GM23248 (cell line): Measurements from ENCODE around the gene RARB. TPM values are rescaled to one million over a fixed set of nuclear protein-coding genes. Genes with fewer than 3 reads are reported as not detected.

ENCODE experiments used
- DNase-seq: peaks from one replicate; pipeline ENCODE4 v3.0.0-alpha.2; 2015
- H2AFZ ChIP-seq: fragments of 200-600 bp; sonication (generic); 2 replicates; pipeline ENCODE4 v1.6.1; 2016; ENCODE audit warnings: antibody characterized with exemption
- H3F3A ChIP-seq: fragments of 200-600 bp; sonication (generic); 2 replicates; pipeline ENCODE4 v1.6.1; 2016; ENCODE audit warnings: mild to moderate bottlenecking, antibody characterized with exemption, mixed run types; ENCODE audit not compliant: insufficient read depth
- H3K27ac ChIP-seq: fragments of 200-600 bp; sonication (generic); 2 replicates; pipeline ENCODE4 v1.5.1; 2016; ENCODE audit warnings: mild to moderate bottlenecking
- H3K27me3 ChIP-seq: fragments of 200-600 bp; sonication (generic); replicated peaks from 2 replicates; pipeline ENCODE4 v1.6.1; 2016; ENCODE audit warnings: mild to moderate bottlenecking; ENCODE audit not compliant: insufficient read depth
- H3K36me3 ChIP-seq: fragments of 200-600 bp; sonication (generic); 2 replicates; pipeline ENCODE4 v1.6.1; 2016; ENCODE audit warnings: low read depth, mild to moderate bottlenecking
- H3K4me1 ChIP-seq: fragments of 200-600 bp; sonication (generic); 2 replicates; pipeline ENCODE4 v1.6.1; 2016; ENCODE audit warnings: mild to moderate bottlenecking; ENCODE audit not compliant: insufficient read depth
- H3K4me2 ChIP-seq: fragments of 200-600 bp; sonication (generic); one replicate; pipeline ENCODE4 v1.6.1; 2016; ENCODE audit warnings: mild to moderate bottlenecking; ENCODE audit not compliant: unreplicated experiment
- H3K4me3 ChIP-seq: fragments of 200-600 bp; sonication (generic); 2 replicates; pipeline ENCODE4 v1.5.1; 2016; ENCODE audit warnings: mild to moderate bottlenecking
- H3K79me2 ChIP-seq: fragments of 200-600 bp; sonication (generic); 2 replicates; pipeline ENCODE4 v1.6.1; 2016; ENCODE audit warnings: mild to moderate bottlenecking; ENCODE audit not compliant: insufficient read depth
- H3K9ac ChIP-seq: fragments of 200-600 bp; sonication (generic); 2 replicates; pipeline ENCODE4 v1.6.1; 2016; ENCODE audit warnings: mild to moderate bottlenecking
- H3K9me2 ChIP-seq: fragments of 200-600 bp; sonication (generic); 2 replicates; pipeline ENCODE4 v1.6.1; 2016; ENCODE audit warnings: mixed run types, mild to moderate bottlenecking, moderate library complexity; ENCODE audit not compliant: insufficient read depth
- H3K9me3 ChIP-seq: fragments of 200-600 bp; sonication (generic); one replicate; pipeline ENCODE4 v1.6.1; 2017; ENCODE audit warnings: low read depth
- H4K20me1 ChIP-seq: fragments of 200-600 bp; sonication (generic); 2 replicates; pipeline ENCODE4 v1.6.0; 2016; ENCODE audit not compliant: insufficient read depth
- EZH2 ChIP-seq: fragments of 200-600 bp; sonication (generic); IDR thresholded peaks from 2 replicates; pipeline ENCODE4 v1.6.1; 2018; ENCODE audit warnings: antibody characterized with exemption, mild to moderate bottlenecking; ENCODE audit not compliant: insufficient read depth, poor library complexity, severe bottlenecking
- EZH2phosphoT487 ChIP-seq: fragments of 200-600 bp; sonication (generic); IDR thresholded peaks from 2 replicates; pipeline ENCODE4 v1.6.1; 2018; ENCODE audit warnings: antibody characterized with exemption, moderate library complexity, mild to moderate bottlenecking, low read depth; ENCODE audit not compliant: insufficient read depth
- WGBS, 2 experiments: methylation state at CpG; one replicate each; pipeline ENCODE4 v1.1.6; 2015 to 2017; ENCODE audit warnings: low lambda C conversion rate in 2 of 2, low coverage in 1 of 2; ENCODE audit errors: missing lambda C conversion rate in 2 of 2; 5-methylcytosine and 5-hydroxymethylcytosine counted together
- in situ Hi-C: fragments of 300-500 bp; cut with MboI; formaldehyde crosslinking; loops from 2 replicates; pipeline ENCODE4 v1.15.0; 2020
- polyA plus RNA-seq: library from polyadenylated mRNA; unstranded; fragments of >200 nt; fragmentation: Nextera tagmentation; extraction: Ambion mirVana; gene quantifications from 2 replicates; pipeline ENCODE4 v1.2.1, GENCODE V29; 2016
- total RNA-seq: library from RNA; depleted of rRNA; stranded (reverse); fragments of >200 nt; shearing (Covaris generic); gene quantifications from 2 replicates; pipeline ENCODE4 v1.2.3, GENCODE V29; 2014

RARB gene
- total and polyA plus RNA-seq, 2 experiments from 2014 or later, result 0.11 TPM; not detected in 1

DNA sequence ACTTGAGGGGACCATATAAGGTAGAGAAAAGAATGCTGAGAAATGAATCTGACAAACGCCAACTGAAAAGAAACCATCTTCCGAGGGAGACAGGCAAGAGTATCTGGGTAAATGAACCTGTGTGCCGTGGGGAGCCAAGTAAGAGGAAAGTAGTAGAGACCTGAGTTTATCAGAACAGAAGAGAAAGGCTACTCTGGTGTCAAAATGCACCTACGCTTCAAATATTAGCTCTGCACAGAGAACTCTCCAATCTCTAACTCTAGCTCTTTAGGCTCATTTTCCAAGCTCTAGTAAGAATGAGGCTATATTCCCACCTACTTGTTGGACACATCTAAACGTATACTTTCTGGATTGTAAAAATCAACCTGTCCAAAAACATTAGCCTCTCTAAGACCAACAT, 183.1 kb downstream of the RARB start:
- Histone ChIP-seq H3K9me3 (no peaks in the 10 kb centered on the region), H3K27ac (no peak overlapping the region), H3K27me3 (no peaks in the 10 kb centered on the region), H2AFZ (no peak overlapping the region), H3K9me2 (no peaks in the 10 kb centered on the region), H3F3A (peaks cover 11% of the 10 kb centered on the region; the same call in 1 of the 2 replicates), H3K79me2 (no peaks in the 10 kb centered on the region), H3K4me1 (no peaks in the 10 kb centered on the region), H3K4me2 (no peak overlapping the region), H3K4me3 (no peak overlapping the region), H3K9ac (no peak overlapping the region), H3K36me3 (peaks cover 83% of the 10 kb centered on the region), H4K20me1 (no peaks in the 10 kb centered on the region)
- TF ChIP-seq EZH2phosphoT487 (no peak), EZH2 (no peak)
- in situ Hi-C loops, result no loop called here
- WGBS, 2 experiments, result 97% methylated on average over 5 of the region's 5 CpGs
- DNase-seq, result no peak

DNA sequence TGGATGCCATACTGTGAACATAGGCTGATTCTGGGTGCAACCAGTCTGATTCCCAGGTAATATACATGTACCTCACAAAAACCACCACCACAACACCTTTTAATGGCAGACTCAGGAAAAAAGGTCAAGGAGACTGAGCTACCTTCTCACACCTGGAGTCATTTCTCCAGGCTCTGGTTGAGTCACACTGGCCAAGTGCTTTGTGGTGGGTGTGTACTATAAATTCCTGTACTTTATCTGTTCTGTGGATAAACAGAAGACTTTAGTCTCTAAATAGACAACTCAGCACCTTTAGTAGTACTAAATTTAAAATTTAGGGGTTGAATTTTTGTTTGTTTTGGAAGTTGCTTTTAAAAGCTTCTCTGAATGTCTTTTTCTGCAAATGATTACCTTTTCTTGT, 190.0 kb downstream of the RARB start:
- Histone ChIP-seq H3K36me3 (peaks cover 65% of the 10 kb centered on the region), H3K27ac (no peak overlapping the region), H3K79me2 (no peaks in the 10 kb centered on the region), H3K9me2 (no peaks in the 10 kb centered on the region), H4K20me1 (no peaks in the 10 kb centered on the region), H3K4me2 (no peak overlapping the region), H2AFZ (no peak overlapping the region), H3F3A (no peaks in the 10 kb centered on the region), H3K9ac (no peak overlapping the region), H3K4me1 (no peaks in the 10 kb centered on the region), H3K27me3 (no peaks in the 10 kb centered on the region), H3K4me3 (no peak overlapping the region), H3K9me3 (no peaks in the 10 kb centered on the region)
- TF ChIP-seq EZH2 (no peak), EZH2phosphoT487 (no peak)
- DNase-seq, result no peak
- in situ Hi-C loops, result no loop called here

GRCh38 chr3:25619382-25619781, 191.3 kb downstream of the RARB start:
- Histone ChIP-seq H2AFZ (no peak overlapping the region), H3K79me2 (no peaks in the 10 kb centered on the region), H3K36me3 (peaks cover 67% of the 10 kb centered on the region), H3F3A (no peaks in the 10 kb centered on the region), H3K27me3 (no peaks in the 10 kb centered on the region), H3K4me3 (no peak overlapping the region), H3K9ac (no peak overlapping the region), H3K4me2 (no peak overlapping the region), H4K20me1 (no peaks in the 10 kb centered on the region), H3K4me1 (no peaks in the 10 kb centered on the region), H3K27ac (no peak overlapping the region), H3K9me3 (no peaks in the 10 kb centered on the region), H3K9me2 (no peaks in the 10 kb centered on the region)
- in situ Hi-C loops, result no loop called here
- no peak for DNase-seq
- TF ChIP-seq EZH2, result no peak
- no peak for TF ChIP-seq EZH2phosphoT487

- H3K4me1 ChIP-seq, result no peaks in the 10 kb centered on the region
- no peak overlapping the region for H3K4me2 ChIP-seq
- no peaks in the 10 kb centered on the region for H4K20me1 ChIP-seq
- in situ Hi-C loops, result no loop called here
- no peaks in the 10 kb centered on the region for H3K27me3 ChIP-seq
- peaks cover 68% of the 10 kb centered on the region for H3K36me3 ChIP-seq
- TF ChIP-seq EZH2phosphoT487 (no peak), EZH2 (no peak)
- 94 to 96% methylated on average over 5 of the region's 5 CpGs for WGBS, 2 experiments
- no peaks in the 10 kb centered on the region for H3F3A ChIP-seq
- no peak overlapping the region for H3K9ac ChIP-seq
- no peak overlapping the region for H3K27ac ChIP-seq
- H3K79me2 ChIP-seq, result no peaks in the 10 kb centered on the region
- H3K9me2 ChIP-seq, result no peaks in the 10 kb centered on the region
- H3K4me3 ChIP-seq, result no peak overlapping the region
- H3K9me3 ChIP-seq, result no peaks in the 10 kb centered on the region
- DNase-seq, result no peak
- no peak overlapping the region for H2AFZ ChIP-seq
Measured at GRCh38 chr3:25620493-25620892, 192.4 kb downstream of the RARB start.

DNA sequence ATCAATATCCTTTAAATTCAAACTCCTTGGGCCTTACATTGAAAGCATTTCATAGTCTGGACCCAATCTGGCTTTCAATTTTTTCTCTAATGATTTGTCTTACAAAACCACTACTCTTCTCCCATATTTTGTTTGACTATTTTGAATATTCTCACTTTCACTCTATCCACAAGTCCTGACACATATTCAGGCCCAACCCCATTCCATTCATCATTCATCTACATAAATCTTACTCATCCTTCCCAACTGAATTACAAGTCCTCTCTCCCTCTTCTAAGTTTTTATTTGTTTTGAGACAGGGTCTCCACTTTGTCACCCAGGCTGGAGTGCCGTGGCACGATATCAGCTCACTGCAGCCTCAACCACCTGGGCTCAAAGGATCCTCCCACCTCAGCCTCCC, 193.0 kb downstream of the RARB start:
- H3K9me2 ChIP-seq, result no peaks in the 10 kb centered on the region
- H4K20me1 ChIP-seq, result no peaks in the 10 kb centered on the region
- H3F3A ChIP-seq, result no peaks in the 10 kb centered on the region
- H3K27me3 ChIP-seq, result no peaks in the 10 kb centered on the region
- H3K36me3 ChIP-seq, result peaks cover 74% of the 10 kb centered on the region
- H3K4me3 ChIP-seq, result no peak overlapping the region
- no peaks in the 10 kb centered on the region for H3K9me3 ChIP-seq
- WGBS, 2 experiments, result 100% methylated on average over 2 of the region's 2 CpGs
- no peak for DNase-seq
- H2AFZ ChIP-seq, result no peak overlapping the region
- TF ChIP-seq EZH2phosphoT487 (no peak), EZH2 (no peak)
- no peak overlapping the region for H3K4me2 ChIP-seq
- H3K4me1 ChIP-seq, result no peaks in the 10 kb centered on the region
- H3K79me2 ChIP-seq, result no peaks in the 10 kb centered on the region
- H3K27ac ChIP-seq, result no peak overlapping the region
- H3K9ac ChIP-seq, result no peak overlapping the region
- in situ Hi-C loops, result no loop called here
